ENCODE data around the gene ENPP7. TPM values are rescaled to one million over a fixed set of nuclear protein-coding genes. Genes with fewer than 3 reads are reported as not detected.

ENPP7 gene
- polyA plus RNA-seq, 1 experiment, result not detected

DNA sequence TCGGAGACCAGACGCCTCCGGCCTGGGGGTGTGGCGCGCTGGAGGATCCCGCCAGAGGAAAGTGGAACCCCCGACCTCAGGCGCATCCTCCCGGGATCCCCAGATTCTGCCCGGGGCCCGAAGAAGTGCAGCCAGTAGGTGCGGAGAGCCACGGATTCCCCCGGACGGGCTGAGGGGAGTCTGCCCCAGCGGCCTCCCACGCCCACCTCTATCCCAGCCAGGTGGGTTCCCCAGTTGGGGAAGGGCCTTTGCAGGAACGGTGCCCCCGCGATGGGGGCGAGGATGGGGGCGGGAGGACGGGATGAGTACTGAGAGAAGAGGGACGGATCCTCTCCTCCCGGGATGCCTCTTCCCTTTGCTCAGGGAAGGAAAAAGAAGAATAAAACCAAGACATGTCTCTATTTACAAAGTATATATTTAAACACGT is 61.0 kb downstream of the ENPP7 start:
- Histone ChIP-seq H3K27me3 (ENCODE audit: control insufficient read depth, insufficient read depth, low read length) (peaks cover 49% of the 10 kb centered on the region), H3K9me3 (ENCODE audit: control insufficient read depth, insufficient read depth, low read length) (peaks cover 10% of the 10 kb centered on the region; the same call in 1 of the 2 replicates), H3K27ac (ENCODE audit: low read depth, low read length) (no peak overlapping the region), H3K4me3 (ENCODE audit: low read depth, low read length) (no peak overlapping the region)
- CTCF ChIA-PET, result no interaction called here
- no peak for DNase-seq (ENCODE audit: low read depth, low spot score)
- TF ChIP-seq, protein P1, sequence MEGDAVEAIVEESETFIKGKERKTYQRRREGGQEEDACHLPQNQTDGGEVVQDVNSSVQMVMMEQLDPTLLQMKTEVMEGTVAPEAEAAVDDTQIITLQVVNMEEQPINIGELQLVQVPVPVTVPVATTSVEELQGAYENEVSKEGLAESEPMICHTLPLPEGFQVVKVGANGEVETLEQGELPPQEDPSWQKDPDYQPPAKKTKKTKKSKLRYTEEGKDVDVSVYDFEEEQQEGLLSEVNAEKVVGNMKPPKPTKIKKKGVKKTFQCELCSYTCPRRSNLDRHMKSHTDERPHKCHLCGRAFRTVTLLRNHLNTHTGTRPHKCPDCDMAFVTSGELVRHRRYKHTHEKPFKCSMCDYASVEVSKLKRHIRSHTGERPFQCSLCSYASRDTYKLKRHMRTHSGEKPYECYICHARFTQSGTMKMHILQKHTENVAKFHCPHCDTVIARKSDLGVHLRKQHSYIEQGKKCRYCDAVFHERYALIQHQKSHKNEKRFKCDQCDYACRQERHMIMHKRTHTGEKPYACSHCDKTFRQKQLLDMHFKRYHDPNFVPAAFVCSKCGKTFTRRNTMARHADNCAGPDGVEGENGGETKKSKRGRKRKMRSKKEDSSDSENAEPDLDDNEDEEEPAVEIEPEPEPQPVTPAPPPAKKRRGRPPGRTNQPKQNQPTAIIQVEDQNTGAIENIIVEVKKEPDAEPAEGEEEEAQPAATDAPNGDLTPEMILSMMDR (IDR thresholded peaks at IDR 0.05; ENCODE audit: low read depth, low read length), result no peak
- POLR2A ChIA-PET, result no interaction called here

Small RNAs within 50 kb of the gene (small RNA-seq; reads per million reads assigned to genes)
- not detected for gene MIR4739 (ENCODE audit: insufficient read length, low read depth)

Other genes starting within 250 kb of the ENPP7 start
- not detected in 2 replicates for gene RBFOX3, start 119.9 kb upstream of the ENPP7 start, polyA plus RNA-seq (2011; rRNA removed)
- 2.2 and 2.3 TPM in 2 replicates for gene CBX2, start 47.2 kb downstream of the ENPP7 start, polyA plus RNA-seq (2011; rRNA removed)
- 0.37 and 1.5 TPM in 2 replicates for gene CBX8, start 66.1 kb downstream of the ENPP7 start, polyA plus RNA-seq (2011; rRNA removed)
- gene CBX4, start 108.5 kb downstream of the ENPP7 start, polyA plus RNA-seq (2011; rRNA removed), result 6.6 and 7.6 TPM in 2 replicates

Data from AG04450 (cell line).